Bronchial epithelial cell (primary cell): ENCODE data around the gene SLC35F1. TPM values are rescaled to one million over a fixed set of nuclear protein-coding genes. Genes with fewer than 3 reads are reported as not detected.

Source experiments
- DNase-seq: peaks from one replicate; pipeline ENCODE4 v3.0.0-alpha.2; 2010; ENCODE audit warnings: low read depth
- FAIRE-seq: peaks from 2 replicates; lab custom pipeline; 2011; peaks lifted over from hg19 to GRCh38; lab: Jason Lieb, UNC
- H3K27me3 ChIP-seq: 2 replicates; pipeline ENCODE4 v1.5.1; 2011; ENCODE audit warnings: low read length; ENCODE audit not compliant: control insufficient read depth, insufficient read depth
- H3K36me3 ChIP-seq: 2 replicates; pipeline ENCODE4 v1.5.1; 2011; ENCODE audit warnings: low read length; ENCODE audit not compliant: control insufficient read depth, insufficient read depth
- H3K4me3 ChIP-seq: 2 replicates; pipeline ENCODE4 v1.5.1; 2011; ENCODE audit warnings: mild to moderate bottlenecking, low read depth, low read length, control low read depth
- CTCF ChIP-seq: IDR thresholded peaks from 2 replicates; pipeline ENCODE4 v1.5.1; 2011; ENCODE audit warnings: mild to moderate bottlenecking, moderate library complexity, low read length, control low read depth, inconsistent platforms; ENCODE audit not compliant: insufficient read depth, severe bottlenecking
- total RNA-seq: library from RNA; depleted of rRNA; stranded (reverse); fragments of >200 nt; gene quantifications from 2 replicates; pipeline ENCODE4 v1.2.1, GENCODE V29; 2014

Gene SLC35F1
- total RNA-seq, 1 donor from 2014 or later = not detected

GRCh38 chr6:118297821-118298220 is 390.8 kb downstream of the SLC35F1 start:
- FAIRE-seq = no peak
- TF ChIP-seq CTCF = no peak
- no peaks in the 10 kb centered on the region for H3K27me3 ChIP-seq

GRCh38 chr6:118298476-118299427 is 391.7 kb downstream of the SLC35F1 start:
- DNase-seq (no peak), FAIRE-seq (no peak)
- no peak for TF ChIP-seq CTCF
- H3K4me3 ChIP-seq = no peak overlapping the region
- H3K36me3 ChIP-seq = no peaks in the 10 kb centered on the region
- H3K27me3 ChIP-seq = no peaks in the 10 kb centered on the region

More at GRCh38 chr6:118297821-118298220, 390.8 kb downstream of the SLC35F1 start:
- Histone ChIP-seq H3K4me3 (no peak overlapping the region), H3K36me3 (no peaks in the 10 kb centered on the region)
- no peak for DNase-seq

GRCh38 chr6:118299457-118299856 is 392.4 kb downstream of the SLC35F1 start:
- TF ChIP-seq CTCF = no peak
- Histone ChIP-seq H3K36me3 (no peaks in the 10 kb centered on the region), H3K27me3 (no peaks in the 10 kb centered on the region), H3K4me3 (no peak overlapping the region)
- FAIRE-seq (no peak), DNase-seq (no peak)

GRCh38 chr6:118304321-118304720 is 397.3 kb downstream of the SLC35F1 start:
- no peak for TF ChIP-seq CTCF
- no peak for DNase-seq
- Histone ChIP-seq H3K4me3 (no peak overlapping the region), H3K36me3 (no peaks in the 10 kb centered on the region), H3K27me3 (no peaks in the 10 kb centered on the region)
- no peak for FAIRE-seq

- no peak for TF ChIP-seq CTCF
- DNase-seq = no peak
- H3K36me3 ChIP-seq = no peaks in the 10 kb centered on the region
- FAIRE-seq = no peak
- no peaks in the 10 kb centered on the region for H3K27me3 ChIP-seq
- no peak overlapping the region for H3K4me3 ChIP-seq
These were observed 398.0 kb downstream of the SLC35F1 start for GRCh38 chr6:118305081-118305480.
